Smooth muscle cell (in vitro differentiated cells): ENCODE measurements around the gene GPR180. TPM values are rescaled to one million over a fixed set of nuclear protein-coding genes. Genes with fewer than 3 reads are reported as not detected.

Experiments used
- DNase-seq: peaks from one replicate; lab custom pipeline; 2025; ENCODE audit not compliant: unreplicated experiment; lab: John Stamatoyannopoulos, UW
- H2AFZ ChIP-seq: fragments of 200-600 bp; sonication (generic); 2 replicates; pipeline ENCODE4 v1.6.0; 2016; ENCODE audit warnings: antibody characterized with exemption, low read depth, mild to moderate bottlenecking
- H3F3A ChIP-seq: fragments of 200-600 bp; sonication (generic); 2 replicates; pipeline ENCODE4 v1.6.0; 2017; ENCODE audit warnings: antibody characterized with exemption, low read depth
- H3K27ac ChIP-seq: fragments of 200-600 bp; sonication (generic); 2 replicates; pipeline ENCODE4 v1.5.1; 2016; ENCODE audit warnings: low read depth, mild to moderate bottlenecking
- H3K27me3 ChIP-seq: fragments of 200-600 bp; sonication (generic); 2 replicates; pipeline ENCODE4 v1.6.1; 2016; ENCODE audit warnings: low read depth, mild to moderate bottlenecking
- H3K36me3 ChIP-seq: fragments of 200-600 bp; sonication (generic); 2 replicates; pipeline ENCODE4 v1.5.1; 2016; ENCODE audit warnings: low read depth
- H3K4me1 ChIP-seq: fragments of 200-600 bp; sonication (generic); 2 replicates; pipeline ENCODE4 v1.5.1; 2016; ENCODE audit warnings: low read depth
- H3K4me2 ChIP-seq: fragments of 200-600 bp; sonication (generic); 2 replicates; pipeline ENCODE4 v1.6.0; 2016; ENCODE audit warnings: mild to moderate bottlenecking
- H3K4me3 ChIP-seq: fragments of 200-600 bp; sonication (generic); 2 replicates; pipeline ENCODE4 v1.5.1; 2016; ENCODE audit warnings: mild to moderate bottlenecking
- H3K79me2 ChIP-seq: fragments of 200-600 bp; sonication (generic); 2 replicates; pipeline ENCODE4 v1.6.0; 2016; ENCODE audit warnings: low read depth, mild to moderate bottlenecking
- H3K9ac ChIP-seq: fragments of 200-600 bp; sonication (generic); 2 replicates; pipeline ENCODE4 v1.6.0; 2016; ENCODE audit warnings: low read depth
- H3K9me3 ChIP-seq: fragments of 200-600 bp; sonication (generic); replicated peaks from 2 replicates; pipeline ENCODE4 v1.5.1; 2016; ENCODE audit warnings: low read depth
- H4K20me1 ChIP-seq: fragments of 200-600 bp; sonication (generic); 2 replicates; pipeline ENCODE4 v1.6.0; 2016; ENCODE audit warnings: low read depth
- CTCF ChIP-seq: fragments of 200-600 bp; sonication (generic); IDR thresholded peaks from 2 replicates; pipeline ENCODE4 v1.5.1; 2017; ENCODE audit warnings: borderline replicate concordance, mild to moderate bottlenecking, antibody characterized with exemption; ENCODE audit not compliant: insufficient read depth, poor library complexity, severe bottlenecking
- WGBS: methylation state at CpG from one replicate; pipeline ENCODE4 v1.1.7; 2016; ENCODE audit warnings: low lambda C conversion rate; 5-methylcytosine and 5-hydroxymethylcytosine counted together
- polyA plus RNA-seq: library from polyadenylated mRNA; unstranded; fragments of >200 nt; fragmentation: Nextera tagmentation; extraction: Ambion mirVana; gene quantifications from 2 replicates; pipeline ENCODE4 v1.2.1, GENCODE V29; 2016
- total RNA-seq: library from RNA; depleted of rRNA; stranded (reverse); fragments of >200 nt; gene quantifications from 2 replicates; pipeline ENCODE4 v1.2.3, GENCODE V29; 2014

The GPR180 gene
- total and polyA plus RNA-seq, 2 experiments from 2014 or later: 10.8 to 25.0 TPM

- peaks cover 73% of the 10 kb centered on the region for H4K20me1 ChIP-seq
- H3K36me3 ChIP-seq: peaks cover 20% of the 10 kb centered on the region
- no peak overlapping the region for H2AFZ ChIP-seq
- no peak overlapping the region for H3K9ac ChIP-seq
- H3K27me3 ChIP-seq: no peaks in the 10 kb centered on the region
- H3K4me3 ChIP-seq: no peak overlapping the region
- no peak overlapping the region for H3K27ac ChIP-seq
- no peak for TF ChIP-seq CTCF
- H3K4me1 ChIP-seq: peaks cover 8% of the 10 kb centered on the region
- peaks cover 78% of the 10 kb centered on the region for H3K79me2 ChIP-seq
- no peak for DNase-seq
- no peaks in the 10 kb centered on the region for H3K9me3 ChIP-seq
- no peaks in the 10 kb centered on the region for H3F3A ChIP-seq
- no peak overlapping the region for H3K4me2 ChIP-seq
- WGBS: 89% methylated on average over 3 of the region's 3 CpGs
These were observed 6.3 kb downstream of the GPR180 start for GRCh38 chr13:94607939-94608338.

- Histone ChIP-seq H3K4me2 (no peak overlapping the region), H3K9me3 (no peaks in the 10 kb centered on the region), H3F3A (no peaks in the 10 kb centered on the region), H3K4me3 (no peak overlapping the region), H3K36me3 (peaks cover 21% of the 10 kb centered on the region), H3K79me2 (peaks cover 74% of the 10 kb centered on the region), H4K20me1 (peaks cover 77% of the 10 kb centered on the region), H3K27me3 (no peaks in the 10 kb centered on the region), H3K27ac (no peak overlapping the region), H2AFZ (no peak overlapping the region), H3K4me1 (peaks cover 2% of the 10 kb centered on the region), H3K9ac (no peak overlapping the region)
- DNase-seq: no peak
- 95% methylated on average over 1 of the region's 1 CpG for WGBS
- TF ChIP-seq CTCF: no peak
These were observed 6.9 kb downstream of the GPR180 start for GRCh38 chr13:94608586-94608985.

GRCh38 chr13:94609196-94609595, 7.5 kb downstream of the GPR180 start:
- no peak for DNase-seq
- Histone ChIP-seq H4K20me1 (peaks cover 80% of the 10 kb centered on the region), H3K9me3 (no peaks in the 10 kb centered on the region), H3K27ac (no peak overlapping the region), H3K4me2 (no peak overlapping the region), H3K36me3 (peaks cover 21% of the 10 kb centered on the region), H2AFZ (no peak overlapping the region), H3K79me2 (peaks cover 68% of the 10 kb centered on the region), H3F3A (no peaks in the 10 kb centered on the region), H3K4me1 (no peaks in the 10 kb centered on the region), H3K27me3 (no peaks in the 10 kb centered on the region), H3K4me3 (no peak overlapping the region), H3K9ac (no peak overlapping the region)
- no peak for TF ChIP-seq CTCF
- WGBS: 91% methylated on average over 2 of the region's 2 CpGs

- Histone ChIP-seq H3K36me3 (peaks cover 21% of the 10 kb centered on the region), H2AFZ (no peak overlapping the region), H3K27ac (no peak overlapping the region), H3K27me3 (no peaks in the 10 kb centered on the region), H3K4me2 (no peak overlapping the region), H3K4me1 (no peaks in the 10 kb centered on the region), H4K20me1 (peaks cover 82% of the 10 kb centered on the region), H3K4me3 (no peak overlapping the region), H3F3A (no peaks in the 10 kb centered on the region), H3K9me3 (no peaks in the 10 kb centered on the region), H3K79me2 (peaks cover 60% of the 10 kb centered on the region), H3K9ac (no peak overlapping the region)
- 92% methylated on average over 5 of the region's 5 CpGs for WGBS
- no peak for TF ChIP-seq CTCF
- no peak for DNase-seq
These were observed 8.8 kb downstream of the GPR180 start for GRCh38 chr13:94610475-94610874.
